Measurements from ENCODE around the gene SCYL3.

Gene SCYL3

GRCh38 chr1:169853341-169853740 lies 40.4 kb downstream of the SCYL3 start:
- no peaks in the 10 kb centered on the region for H3K4me1 ChIP-seq (ENCODE audit: insufficient read depth, low read length)
- H3K27me3 ChIP-seq (ENCODE audit: insufficient read depth, low read length): no peaks in the 10 kb centered on the region
- H3K4me3 ChIP-seq (ENCODE audit: low read length): no peak overlapping the region
- H3K9me3 ChIP-seq (ENCODE audit: low read length): no peaks in the 10 kb centered on the region
- H3K36me3 ChIP-seq (ENCODE audit: insufficient read depth, low read length): peaks cover 79% of the 10 kb centered on the region
- H2AFZ ChIP-seq (ENCODE audit: low read depth, low read length): no peak overlapping the region

DNA sequence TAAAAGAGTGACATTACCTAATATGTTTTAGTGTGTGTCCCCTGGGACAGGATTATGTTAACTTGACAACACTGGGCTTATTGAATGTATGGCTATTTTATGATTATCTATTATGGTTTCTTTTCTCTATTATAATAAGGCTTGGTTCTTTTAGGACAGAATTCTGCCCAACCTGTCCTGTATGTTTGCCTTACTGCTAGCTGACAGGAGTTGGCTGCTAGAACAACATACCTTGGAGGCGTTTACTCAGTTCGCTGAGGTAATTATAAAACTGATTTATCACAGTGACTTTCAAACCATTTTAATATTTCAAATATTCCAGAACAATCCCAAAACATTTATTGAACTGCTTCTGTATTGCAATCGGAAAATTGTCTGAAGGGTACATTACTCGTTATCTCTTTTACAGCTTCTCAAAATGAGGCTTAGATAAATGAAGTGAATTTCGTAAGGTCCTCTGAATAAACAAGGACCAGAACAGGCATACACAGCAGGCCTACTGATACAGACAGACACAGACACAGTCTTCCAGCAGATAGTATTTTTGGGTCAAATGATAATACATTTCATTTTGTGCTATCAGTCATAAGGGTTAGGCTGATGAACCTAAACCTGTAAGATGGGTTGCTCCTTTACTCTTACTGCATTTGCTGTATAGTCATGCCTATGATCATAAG lies 44.2 kb downstream of the SCYL3 start:
- Histone ChIP-seq H3K36me3 (ENCODE audit: insufficient read depth, low read length) (peaks cover 79% of the 10 kb centered on the region), H3K4me3 (ENCODE audit: low read length) (no peak overlapping the region), H3K9me3 (ENCODE audit: low read length) (no peaks in the 10 kb centered on the region), H2AFZ (ENCODE audit: low read depth, low read length) (no peak overlapping the region), H3K4me1 (ENCODE audit: insufficient read depth, low read length) (no peaks in the 10 kb centered on the region), H3K27me3 (ENCODE audit: insufficient read depth, low read length) (no peaks in the 10 kb centered on the region)

- Histone ChIP-seq H2AFZ (ENCODE audit: low read depth, low read length) (no peak overlapping the region), H3K9me3 (ENCODE audit: low read length) (no peaks in the 10 kb centered on the region), H3K27me3 (ENCODE audit: insufficient read depth, low read length) (no peaks in the 10 kb centered on the region), H3K4me3 (ENCODE audit: low read length) (no peak overlapping the region), H3K36me3 (ENCODE audit: insufficient read depth, low read length) (peaks cover 77% of the 10 kb centered on the region), H3K4me1 (ENCODE audit: insufficient read depth, low read length) (no peaks in the 10 kb centered on the region)
These were observed 45.2 kb downstream of the SCYL3 start for GRCh38 chr1:169848456-169848855.

DNA sequence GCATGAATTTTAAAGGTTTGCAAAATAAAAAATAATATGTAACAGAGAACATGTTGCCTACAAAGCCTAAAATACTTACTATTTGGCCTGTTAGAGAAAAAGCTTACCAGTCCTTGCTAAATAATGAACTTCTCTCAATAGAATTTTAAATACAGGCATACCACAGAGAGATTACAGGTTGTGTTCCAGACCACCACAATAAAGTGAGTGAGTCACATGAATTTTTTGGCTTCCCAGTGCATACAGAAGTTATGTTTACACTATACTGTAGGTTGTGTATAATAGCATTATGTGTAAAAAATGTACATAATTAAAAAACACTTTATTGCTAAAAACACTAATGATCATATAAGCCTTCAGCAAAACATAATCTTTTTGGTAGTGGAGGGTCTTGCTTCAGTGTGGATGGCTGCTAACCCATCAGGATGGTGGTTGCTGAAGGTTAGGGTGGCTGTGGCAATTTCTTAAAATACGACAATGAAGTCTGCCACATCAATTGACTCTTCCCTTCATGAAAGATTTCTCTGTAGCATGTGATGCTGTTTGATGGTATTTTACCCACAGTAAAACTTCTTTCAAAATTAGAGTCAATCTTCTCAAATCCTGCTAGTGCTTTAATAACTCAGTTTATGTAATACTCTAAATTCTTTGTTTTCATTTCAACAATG lies 48.6 kb downstream of the SCYL3 start:
- H3K4me1 ChIP-seq (ENCODE audit: insufficient read depth, low read length): no peaks in the 10 kb centered on the region
- no peaks in the 10 kb centered on the region for H3K27me3 ChIP-seq (ENCODE audit: insufficient read depth, low read length)
- H2AFZ ChIP-seq (ENCODE audit: low read depth, low read length): no peak overlapping the region
- H3K9me3 ChIP-seq (ENCODE audit: low read length): peaks cover 5% of the 10 kb centered on the region
- peaks cover 61% of the 10 kb centered on the region for H3K36me3 ChIP-seq (ENCODE audit: insufficient read depth, low read length)
- no peak overlapping the region for H3K4me3 ChIP-seq (ENCODE audit: low read length)

DNA sequence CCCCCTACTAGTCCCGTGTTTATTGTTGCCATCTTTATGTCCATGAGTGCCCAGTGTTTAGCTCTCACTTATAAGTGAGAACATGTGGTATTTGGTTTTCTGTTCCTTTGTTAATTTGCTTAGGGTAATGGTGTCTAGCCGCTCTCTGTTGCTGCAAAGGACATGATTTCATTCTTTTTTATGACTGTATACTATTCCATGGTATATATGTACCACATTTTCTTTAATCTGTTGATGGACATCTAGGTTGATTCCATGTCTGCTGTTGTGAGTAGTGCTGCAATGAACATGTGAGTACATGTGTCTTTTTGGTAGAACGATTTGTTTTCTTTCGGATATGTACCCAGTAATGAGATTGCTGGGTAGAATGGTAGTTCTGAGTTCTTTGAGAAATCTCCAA lies 54.8 kb downstream of the SCYL3 start:
- peaks cover 51% of the 10 kb centered on the region for H3K36me3 ChIP-seq (ENCODE audit: insufficient read depth, low read length)
- H3K4me3 ChIP-seq (ENCODE audit: low read length): no peak overlapping the region

DNA sequence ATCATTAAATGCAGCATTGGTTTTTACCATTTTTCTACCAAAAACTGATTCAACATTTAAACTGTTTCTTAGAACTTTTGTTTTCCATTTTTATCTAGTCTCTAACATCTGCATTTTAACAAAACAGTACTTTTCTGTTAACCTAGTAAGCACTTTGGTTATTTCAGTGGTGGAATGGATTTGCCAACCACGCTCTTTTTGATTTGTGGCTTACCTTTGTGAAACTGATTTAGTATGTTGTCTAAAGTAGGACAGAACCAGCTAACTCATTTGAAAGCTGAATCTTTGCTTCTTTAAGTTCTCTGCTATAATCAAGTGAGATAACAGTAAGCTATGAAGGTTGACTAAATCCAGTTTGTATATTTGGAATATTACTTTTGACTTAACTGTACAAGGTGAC lies 57.5 kb downstream of the SCYL3 start:
- Histone ChIP-seq H3K9me3 (ENCODE audit: low read length) (peaks cover 13% of the 10 kb centered on the region), H3K36me3 (ENCODE audit: insufficient read depth, low read length) (peaks cover 67% of the 10 kb centered on the region)

More for the DNA sequence above, 54.8 kb downstream of the SCYL3 start:
- no peaks in the 10 kb centered on the region for H3K4me1 ChIP-seq (ENCODE audit: insufficient read depth, low read length)
- H3K9me3 ChIP-seq (ENCODE audit: low read length): peaks cover 13% of the 10 kb centered on the region
- H2AFZ ChIP-seq (ENCODE audit: low read depth, low read length): no peak overlapping the region
- no peaks in the 10 kb centered on the region for H3K27me3 ChIP-seq (ENCODE audit: insufficient read depth, low read length)

DNA sequence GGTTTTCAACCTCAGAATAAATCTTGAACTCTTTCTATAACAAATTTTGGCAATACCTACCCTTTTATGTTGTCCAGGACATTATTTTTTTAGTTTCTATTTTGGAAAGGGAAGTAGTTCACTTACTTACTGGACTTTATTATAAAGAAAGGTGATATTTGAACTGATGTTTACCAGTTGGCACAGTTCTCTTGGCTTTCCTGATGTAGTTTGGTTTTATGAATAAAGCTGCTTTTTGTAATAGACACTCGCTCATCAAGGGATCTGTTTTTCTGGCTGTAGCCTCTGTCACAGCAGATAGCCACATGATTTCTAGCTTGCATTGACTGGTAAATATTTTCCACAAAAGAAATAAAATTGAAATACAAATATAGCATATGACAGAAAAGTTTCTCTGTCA lies 58.0 kb downstream of the SCYL3 start:
- Histone ChIP-seq H3K36me3 (ENCODE audit: insufficient read depth, low read length) (peaks cover 67% of the 10 kb centered on the region), H3K9me3 (ENCODE audit: low read length) (peaks cover 9% of the 10 kb centered on the region), H3K27me3 (ENCODE audit: insufficient read depth, low read length) (no peaks in the 10 kb centered on the region), H2AFZ (ENCODE audit: low read depth, low read length) (no peak overlapping the region), H3K4me1 (ENCODE audit: insufficient read depth, low read length) (no peaks in the 10 kb centered on the region), H3K4me3 (ENCODE audit: low read length) (no peak overlapping the region)

More for the DNA sequence above, 57.5 kb downstream of the SCYL3 start:
- Histone ChIP-seq H3K4me3 (ENCODE audit: low read length) (no peak overlapping the region), H2AFZ (ENCODE audit: low read depth, low read length) (no peak overlapping the region), H3K4me1 (ENCODE audit: insufficient read depth, low read length) (no peaks in the 10 kb centered on the region), H3K27me3 (ENCODE audit: insufficient read depth, low read length) (no peaks in the 10 kb centered on the region)

- Histone ChIP-seq H3K36me3 (ENCODE audit: insufficient read depth, low read length) (peaks cover 74% of the 10 kb centered on the region), H3K9me3 (ENCODE audit: low read length) (peaks cover 7% of the 10 kb centered on the region), H3K27me3 (ENCODE audit: insufficient read depth, low read length) (no peaks in the 10 kb centered on the region), H2AFZ (ENCODE audit: low read depth, low read length) (no peak overlapping the region), H3K4me1 (ENCODE audit: insufficient read depth, low read length) (no peaks in the 10 kb centered on the region), H3K4me3 (ENCODE audit: low read length) (no peak overlapping the region)
These were observed 58.8 kb downstream of the SCYL3 start for GRCh38 chr1:169834869-169835268.

DNA sequence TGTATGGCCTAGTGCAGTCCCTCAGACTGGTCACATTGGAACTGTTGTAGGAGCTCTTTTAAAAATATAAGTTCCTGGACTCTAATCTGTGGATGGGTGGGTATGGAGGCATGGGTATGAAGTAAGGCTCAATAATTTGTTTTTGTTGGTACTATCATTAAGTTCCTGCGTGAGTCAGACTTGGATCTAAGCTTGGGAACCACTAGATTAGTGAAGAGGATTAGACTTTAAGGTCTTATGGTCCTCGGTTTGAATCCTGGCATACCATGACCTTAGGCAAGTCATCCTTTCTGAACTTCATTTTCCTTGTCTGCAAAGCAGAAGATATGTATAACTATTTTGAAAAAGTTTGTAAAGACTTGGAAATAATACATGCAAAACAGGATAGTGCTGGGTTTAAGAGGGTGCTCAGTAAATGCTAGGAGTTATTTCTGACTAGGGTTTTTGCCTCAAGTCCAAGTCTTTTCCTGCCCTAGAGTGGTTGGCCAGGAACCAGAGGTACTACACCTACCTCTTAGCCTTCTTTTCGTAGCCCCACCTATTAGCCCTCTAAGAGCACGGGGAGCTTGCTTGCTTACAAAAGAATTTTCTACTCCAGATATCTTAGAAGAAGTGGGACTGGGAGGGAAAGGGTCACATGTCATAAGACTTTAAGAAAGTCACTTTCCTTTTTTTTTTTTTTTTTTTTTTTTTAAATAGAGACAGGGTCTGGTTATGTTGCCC lies 60.4 kb downstream of the SCYL3 start:
- H3K4me3 ChIP-seq (ENCODE audit: low read length): no peak overlapping the region
- H3K4me1 ChIP-seq (ENCODE audit: insufficient read depth, low read length): no peaks in the 10 kb centered on the region
- H3K27me3 ChIP-seq (ENCODE audit: insufficient read depth, low read length): no peaks in the 10 kb centered on the region
- no peaks in the 10 kb centered on the region for H3K9me3 ChIP-seq (ENCODE audit: low read length)
- H2AFZ ChIP-seq (ENCODE audit: low read depth, low read length): no peak overlapping the region
- H3K36me3 ChIP-seq (ENCODE audit: insufficient read depth, low read length): peaks cover 78% of the 10 kb centered on the region

GRCh38 chr1:169829671-169830070 lies 64.0 kb downstream of the SCYL3 start:
- Histone ChIP-seq H3K4me3 (ENCODE audit: low read length) (no peak overlapping the region), H3K27me3 (ENCODE audit: insufficient read depth, low read length) (no peaks in the 10 kb centered on the region), H2AFZ (ENCODE audit: low read depth, low read length) (no peak overlapping the region), H3K4me1 (ENCODE audit: insufficient read depth, low read length) (no peaks in the 10 kb centered on the region), H3K9me3 (ENCODE audit: low read length) (no peaks in the 10 kb centered on the region), H3K36me3 (ENCODE audit: insufficient read depth, low read length) (peaks cover 72% of the 10 kb centered on the region)

GRCh38 chr1:169824153-169824552 lies 69.5 kb downstream of the SCYL3 start:
- Histone ChIP-seq H3K27me3 (ENCODE audit: insufficient read depth, low read length) (no peaks in the 10 kb centered on the region), H2AFZ (ENCODE audit: low read depth, low read length) (no peak overlapping the region), H3K9me3 (ENCODE audit: low read length) (no peaks in the 10 kb centered on the region), H3K4me1 (ENCODE audit: insufficient read depth, low read length) (no peaks in the 10 kb centered on the region), H3K4me3 (ENCODE audit: low read length) (no peak overlapping the region), H3K36me3 (ENCODE audit: insufficient read depth, low read length) (peaks cover 48% of the 10 kb centered on the region)

DNA sequence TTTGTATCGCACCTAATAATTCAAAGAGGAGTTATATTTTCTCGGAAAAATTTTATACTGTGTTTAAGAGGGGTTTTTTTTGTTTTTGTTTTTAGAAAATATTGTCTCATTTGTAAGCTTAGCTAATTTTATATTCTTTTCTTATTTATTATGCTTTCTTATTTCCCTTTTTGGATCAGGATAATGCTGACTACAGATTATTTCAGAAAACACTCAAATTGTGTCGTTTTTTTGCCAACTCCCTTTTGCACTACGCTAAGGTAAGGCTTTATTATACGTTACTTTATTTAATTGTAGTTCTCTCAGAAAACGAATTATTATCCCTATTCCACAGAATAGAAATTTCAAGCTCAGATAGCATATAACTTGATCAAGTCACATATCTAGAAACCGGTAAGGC lies 72.2 kb downstream of the SCYL3 start:
- H3K27me3 ChIP-seq (ENCODE audit: insufficient read depth, low read length): no peaks in the 10 kb centered on the region
- no peaks in the 10 kb centered on the region for H3K4me1 ChIP-seq (ENCODE audit: insufficient read depth, low read length)
- peaks cover 36% of the 10 kb centered on the region for H3K36me3 ChIP-seq (ENCODE audit: insufficient read depth, low read length)
- no peak overlapping the region for H3K4me3 ChIP-seq (ENCODE audit: low read length)
- H2AFZ ChIP-seq (ENCODE audit: low read depth, low read length): no peak overlapping the region
- peaks cover 3% of the 10 kb centered on the region for H3K9me3 ChIP-seq (ENCODE audit: low read length)

DNA sequence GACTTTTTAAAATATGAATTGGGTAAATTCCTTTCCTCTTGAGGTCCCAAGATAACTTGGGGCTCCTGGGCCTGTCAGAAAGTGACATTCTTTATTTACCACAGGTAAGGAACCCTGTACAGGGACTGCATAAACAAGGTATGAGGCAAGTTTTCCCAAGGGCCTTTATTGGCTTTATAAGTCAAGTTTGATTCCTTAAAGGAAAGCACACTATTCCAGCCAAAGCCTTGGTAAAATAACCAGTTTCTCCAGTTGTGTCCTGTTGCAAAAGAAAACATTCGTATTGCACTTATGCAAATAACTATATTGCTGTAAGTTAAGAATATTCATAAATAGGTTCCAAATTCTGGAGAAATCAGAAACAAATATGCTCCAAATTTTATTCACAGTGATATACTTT lies 77.1 kb downstream of the SCYL3 start:
- H3K4me1 ChIP-seq (ENCODE audit: insufficient read depth, low read length): no peaks in the 10 kb centered on the region
- H3K4me3 ChIP-seq (ENCODE audit: low read length): no peak overlapping the region
- H3K36me3 ChIP-seq (ENCODE audit: insufficient read depth, low read length): peaks cover 28% of the 10 kb centered on the region
- H3K9me3 ChIP-seq (ENCODE audit: low read length): peaks cover 3% of the 10 kb centered on the region
- no peak overlapping the region for H2AFZ ChIP-seq (ENCODE audit: low read depth, low read length)
- no peaks in the 10 kb centered on the region for H3K27me3 ChIP-seq (ENCODE audit: insufficient read depth, low read length)
